ENCODE results near the gene TMEM43.

TMEM43 gene

GRCh38 chr3:14151471-14152083 lies 26.7 kb downstream of the TMEM43 start:
- DNase-seq (ENCODE audit: low read depth in 2 of 2), result no peak

- DNase-seq (ENCODE audit: low read depth in 2 of 2), result no peak
Observed at GRCh38 chr3:14152233-14152962, 27.5 kb downstream of the TMEM43 start.

GRCh38 chr3:14152963-14153355 lies 28.1 kb downstream of the TMEM43 start:
- no peak for DNase-seq (ENCODE audit: low read depth in 2 of 2)

- no peak for DNase-seq (ENCODE audit: low read depth in 2 of 2)
Observed at GRCh38 chr3:14153663-14154062, 28.8 kb downstream of the TMEM43 start.

GRCh38 chr3:14154276-14154675 lies 29.4 kb downstream of the TMEM43 start:
- DNase-seq (ENCODE audit: low read depth in 2 of 2), result no peak

- DNase-seq (ENCODE audit: low read depth in 2 of 2), result no peak
Observed at GRCh38 chr3:14154895-14155440, 30.1 kb downstream of the TMEM43 start.

GRCh38 chr3:14156201-14156600 lies 31.3 kb downstream of the TMEM43 start:
- no peak for DNase-seq (ENCODE audit: low read depth in 2 of 2)

GRCh38 chr3:14156843-14157561 lies 32.1 kb downstream of the TMEM43 start:
- DNase-seq (ENCODE audit: low read depth in 2 of 2), result no peak

GRCh38 chr3:14157951-14158350 lies 33.1 kb downstream of the TMEM43 start:
- DNase-seq (ENCODE audit: low read depth in 2 of 2), result no peak

GRCh38 chr3:14158370-14158769 lies 33.5 kb downstream of the TMEM43 start:
- no peak for DNase-seq (ENCODE audit: low read depth in 2 of 2)

GRCh38 chr3:14159426-14159825 lies 34.6 kb downstream of the TMEM43 start:
- no peak for DNase-seq (ENCODE audit: low read depth in 2 of 2)

- no peak for DNase-seq (ENCODE audit: low read depth in 2 of 2)
Observed at GRCh38 chr3:14161282-14161681, 36.4 kb downstream of the TMEM43 start.

GRCh38 chr3:14162178-14162577 lies 37.3 kb downstream of the TMEM43 start:
- no peak for DNase-seq (ENCODE audit: low read depth in 2 of 2)

- DNase-seq (ENCODE audit: low read depth in 2 of 2), result no peak
Observed at GRCh38 chr3:14166877-14167603, 42.2 kb downstream of the TMEM43 start.

- no peak for DNase-seq (ENCODE audit: low read depth in 2 of 2)
Observed at GRCh38 chr3:14169435-14169834, 44.6 kb downstream of the TMEM43 start.

- no peak for DNase-seq (ENCODE audit: low read depth in 2 of 2)
Observed at GRCh38 chr3:14169871-14170270, 45.0 kb downstream of the TMEM43 start.

- DNase-seq (ENCODE audit: low read depth in 2 of 2), result no peak
Observed at GRCh38 chr3:14170531-14171159, 45.8 kb downstream of the TMEM43 start.

GRCh38 chr3:14172496-14172895 lies 47.6 kb downstream of the TMEM43 start:
- DNase-seq (ENCODE audit: low read depth in 2 of 2), result no peak

- DNase-seq (ENCODE audit: low read depth in 2 of 2), result no peak
Observed at GRCh38 chr3:14174483-14174882, 49.6 kb downstream of the TMEM43 start.

GRCh38 chr3:14175383-14176037 lies 50.7 kb downstream of the TMEM43 start:
- peak in 1 of 2 donors; percentile 33 for DNase-seq (ENCODE audit: low read depth in 2 of 2)
